Mucosa of descending colon (tissue), 3 donors: ENCODE data around the gene ZNF546. TPM values are rescaled to one million over a fixed set of nuclear protein-coding genes. Genes with fewer than 3 reads are reported as not detected.

Experiments
- ATAC-seq: fragments of 200-7000 bp; cut with Tn5 transposase; one replicate; pipeline ENCODE4 v1.9.1; 2020; ENCODE audit warnings: mild to moderate bottlenecking, moderate library complexity
- DNase-seq, 3 donors: peaks; one replicate each; pipeline ENCODE4 v3.0.0-alpha.2; 2020
- H3K36me3 ChIP-seq: fragments of 200-600 bp; one replicate; pipeline ENCODE4 v1.8.0; 2021; ENCODE audit warnings: low read depth, mild to moderate bottlenecking
- H3K4me1 ChIP-seq: fragments of 200-600 bp; one replicate; pipeline ENCODE4 v1.8.0; 2021; ENCODE audit warnings: low read depth, mild to moderate bottlenecking
- H3K4me3 ChIP-seq: fragments of 200-600 bp; one replicate; pipeline ENCODE4 v1.8.0; 2021; ENCODE audit warnings: mild to moderate bottlenecking
- H3K9me3 ChIP-seq: fragments of 200-600 bp; one replicate; pipeline ENCODE4 v1.8.0; 2021; ENCODE audit warnings: mild to moderate bottlenecking
- CTCF ChIP-seq: fragments of 200-600 bp; IDR thresholded peaks from one replicate; pipeline ENCODE4 v1.8.0; 2022; ENCODE audit warnings: antibody characterized with exemption, mild to moderate bottlenecking
- intact Hi-C, 2 donors: fragments of 100-400 bp; cut with DNase I in 1 of 2; cut with micrococcal nuclease in 1 of 2; formaldehyde crosslinking; loops; one replicate each; pipeline versions ENCODE4 v1.11.0 to v1.11.1; 2022; cut with DNase I, micrococcal nuclease
- total RNA-seq, 3 donors: library from RNA; stranded (reverse); fragmentation: NEBNext Ultra II Directional in 2 of 3; extraction: Animal tissue kit (Norgen Biotek cat#: 25700) in 2 of 3; gene quantifications; one replicate each; pipeline versions ENCODE4 v1.2.1 to v1.2.4, GENCODE V29; 2021 to 2023
- donor health status: DM: no; HTN: no; CAD: no; lungs with moderate emphysema.
- donor health status: DM: no; HTN: no; CAD: no.
- donor health status: DM: no; HTN: yes; CAD: no.

ZNF546 gene
- total RNA-seq, 3 donors from 2014 or later = 2.3 to 10.2 (median 2.9) TPM

GRCh38 chr19:39963898-39964297, 33.0 kb upstream of the ZNF546 start:
- Histone ChIP-seq H3K36me3 (no peaks in the 10 kb centered on the region), H3K4me3 (no peak overlapping the region), H3K9me3 (no peaks in the 10 kb centered on the region), H3K4me1 (no peaks in the 10 kb centered on the region)
- DNase-seq = no peak
- intact Hi-C loops = no loop called here
- ATAC-seq = no peak
- TF ChIP-seq CTCF = no peak

- peaks cover 4% of the 10 kb centered on the region for H3K36me3 ChIP-seq
- peaks cover 3% of the 10 kb centered on the region for H3K4me1 ChIP-seq
- no peak for ATAC-seq
- H3K4me3 ChIP-seq = no peak overlapping the region
- intact Hi-C loops = no loop called here
- no peak for DNase-seq
- H3K9me3 ChIP-seq = no peaks in the 10 kb centered on the region
- no peak for TF ChIP-seq CTCF
These were observed 30.2 kb upstream of the ZNF546 start for GRCh38 chr19:39966617-39967016.

- intact Hi-C loops = no loop called here
- ATAC-seq = no peak
These were observed 29.3 kb upstream of the ZNF546 start for GRCh38 chr19:39967561-39967960.

GRCh38 chr19:39968789-39969188, 28.1 kb upstream of the ZNF546 start:
- intact Hi-C loops = no loop called here
- Histone ChIP-seq H3K4me3 (no peak overlapping the region), H3K36me3 (peaks cover 4% of the 10 kb centered on the region), H3K4me1 (peaks cover 6% of the 10 kb centered on the region), H3K9me3 (no peaks in the 10 kb centered on the region)
- DNase-seq (peak in 1 of 3 donors; percentile 41), ATAC-seq (no peak)
- no peak for TF ChIP-seq CTCF

More at GRCh38 chr19:39967561-39967960, 29.3 kb upstream of the ZNF546 start:
- H3K4me3 ChIP-seq = no peak overlapping the region
- DNase-seq = no peak
- no peaks in the 10 kb centered on the region for H3K9me3 ChIP-seq
- no peak for TF ChIP-seq CTCF
- H3K4me1 ChIP-seq = peaks cover 6% of the 10 kb centered on the region
- peaks cover 4% of the 10 kb centered on the region for H3K36me3 ChIP-seq

DNA sequence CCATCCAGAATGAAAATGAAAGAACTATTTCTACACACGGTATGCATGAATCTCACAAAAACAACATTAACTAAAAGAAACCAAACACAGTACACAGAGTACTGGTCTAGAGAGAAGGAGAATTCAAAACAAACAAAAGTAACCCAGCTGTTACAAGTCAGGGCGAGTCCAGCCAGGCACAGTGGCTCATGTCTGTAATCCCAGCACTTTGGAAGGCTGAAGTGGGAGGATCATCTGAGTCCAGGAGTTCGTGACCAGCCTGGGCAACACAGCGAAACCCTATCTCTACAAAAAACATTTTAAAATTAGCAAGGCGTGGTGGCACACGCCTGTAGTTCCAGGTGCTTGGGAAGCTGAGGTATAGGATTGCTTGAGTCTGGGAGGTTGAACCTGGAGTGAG, 27.6 kb upstream of the ZNF546 start:
- no peaks in the 10 kb centered on the region for H3K9me3 ChIP-seq
- DNase-seq (no peak), ATAC-seq (no peak)
- TF ChIP-seq CTCF = no peak
- H3K4me3 ChIP-seq = no peak overlapping the region
- H3K36me3 ChIP-seq = peaks cover 5% of the 10 kb centered on the region
- intact Hi-C loops = no loop called here
- H3K4me1 ChIP-seq = peaks cover 6% of the 10 kb centered on the region
